DOHH2 (cell line): ENCODE data around the gene SPATA20.

Source experiments
- EZH2phosphoT487 ChIP-seq: fragments of 200-600 bp; sonication (generic); IDR thresholded peaks from 2 replicates; pipeline ENCODE4 v1.6.1; 2017; ENCODE audit warnings: borderline replicate concordance, mild to moderate bottlenecking, antibody characterized with exemption, low read length, moderate library complexity, mixed read lengths
- TF ChIP-seq, protein P1 (sequence below): fragments of 200-600 bp; sonication (generic); IDR thresholded peaks from one replicate; pipeline ENCODE4 v1.5.1; 2014; ENCODE audit warnings: antibody characterized with exemption, mild to moderate bottlenecking, low read depth, low read length; ENCODE audit not compliant: poor library complexity, severe bottlenecking

DNA sequence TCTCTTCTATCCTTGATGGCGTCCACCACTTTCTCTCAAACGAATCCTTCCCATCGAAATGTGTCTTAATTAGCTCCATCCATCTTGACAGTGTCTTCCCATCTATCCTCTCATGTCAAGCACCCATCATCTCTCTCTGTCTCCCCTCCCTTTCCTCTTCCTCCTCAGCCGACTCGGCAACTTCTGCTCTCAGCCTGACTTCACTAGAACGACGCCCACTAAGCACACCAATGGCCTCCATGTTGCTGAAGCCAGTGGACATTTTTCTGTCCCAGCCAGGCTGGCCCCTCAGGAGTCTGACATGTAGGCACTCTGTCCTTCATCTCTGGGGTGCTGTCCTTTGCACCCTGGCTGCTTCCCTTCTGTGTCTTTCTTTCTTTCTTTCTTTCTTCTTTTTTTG lies 2.5 kb upstream of the SPATA20 start:
- TF ChIP-seq, protein P1, sequence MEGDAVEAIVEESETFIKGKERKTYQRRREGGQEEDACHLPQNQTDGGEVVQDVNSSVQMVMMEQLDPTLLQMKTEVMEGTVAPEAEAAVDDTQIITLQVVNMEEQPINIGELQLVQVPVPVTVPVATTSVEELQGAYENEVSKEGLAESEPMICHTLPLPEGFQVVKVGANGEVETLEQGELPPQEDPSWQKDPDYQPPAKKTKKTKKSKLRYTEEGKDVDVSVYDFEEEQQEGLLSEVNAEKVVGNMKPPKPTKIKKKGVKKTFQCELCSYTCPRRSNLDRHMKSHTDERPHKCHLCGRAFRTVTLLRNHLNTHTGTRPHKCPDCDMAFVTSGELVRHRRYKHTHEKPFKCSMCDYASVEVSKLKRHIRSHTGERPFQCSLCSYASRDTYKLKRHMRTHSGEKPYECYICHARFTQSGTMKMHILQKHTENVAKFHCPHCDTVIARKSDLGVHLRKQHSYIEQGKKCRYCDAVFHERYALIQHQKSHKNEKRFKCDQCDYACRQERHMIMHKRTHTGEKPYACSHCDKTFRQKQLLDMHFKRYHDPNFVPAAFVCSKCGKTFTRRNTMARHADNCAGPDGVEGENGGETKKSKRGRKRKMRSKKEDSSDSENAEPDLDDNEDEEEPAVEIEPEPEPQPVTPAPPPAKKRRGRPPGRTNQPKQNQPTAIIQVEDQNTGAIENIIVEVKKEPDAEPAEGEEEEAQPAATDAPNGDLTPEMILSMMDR: no peak
- no peak for TF ChIP-seq EZH2phosphoT487
